GM12872 (cell line): ENCODE data around the gene EPB41.

Experiments
- CTCF ChIP-seq: IDR thresholded peaks from 3 replicates; pipeline ENCODE4 v1.5.1; 2011; ENCODE audit warnings: low read depth, mild to moderate bottlenecking, low read length, moderate library complexity; ENCODE audit not compliant: insufficient read depth

Gene EPB41

DNA sequence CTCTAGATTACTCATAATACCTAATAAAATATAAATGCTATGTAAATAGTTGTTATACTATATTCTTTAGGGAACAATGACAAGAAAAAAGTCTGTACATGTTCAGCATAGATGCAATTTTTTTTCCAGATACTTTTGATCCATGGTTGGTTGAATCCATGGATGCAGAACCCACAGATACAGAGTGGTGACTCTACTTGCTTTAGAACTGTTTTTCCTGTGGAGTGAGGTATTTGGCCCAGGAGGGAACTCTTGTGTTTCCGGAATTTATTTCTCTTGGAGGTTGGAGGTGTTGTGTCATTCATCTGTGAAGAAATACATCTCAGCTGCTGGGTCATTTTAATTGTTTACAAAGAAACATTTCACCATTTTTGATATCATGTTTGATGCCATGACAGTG is 180.6 kb downstream of the EPB41 start:
- TF ChIP-seq CTCF, result no peak

- no peak for TF ChIP-seq CTCF
Measured at GRCh38 chr1:29096231-29096886, 182.0 kb downstream of the EPB41 start.

- TF ChIP-seq CTCF, result no peak
Measured at GRCh38 chr1:29099286-29099685, 184.9 kb downstream of the EPB41 start.

DNA sequence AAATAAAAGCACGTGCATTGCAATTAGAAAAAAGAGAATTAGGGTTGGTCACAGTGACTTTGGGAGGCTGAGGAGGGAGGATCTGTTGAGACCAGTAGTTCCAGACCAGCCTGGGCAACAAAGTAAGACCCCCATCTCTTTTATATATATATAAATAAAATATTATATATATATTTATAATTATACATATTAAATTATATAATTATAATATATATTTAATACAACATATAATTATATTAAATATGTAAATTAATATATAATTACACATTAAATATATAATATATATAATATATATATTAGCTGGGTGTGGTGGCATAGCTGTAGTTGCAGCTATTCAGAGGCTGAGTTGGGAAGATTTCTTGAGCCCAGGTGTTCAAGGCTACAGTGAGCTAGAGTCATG is 186.1 kb downstream of the EPB41 start:
- no peak for TF ChIP-seq CTCF

GRCh38 chr1:29105822-29106221 is 191.5 kb downstream of the EPB41 start:
- no peak for TF ChIP-seq CTCF

GRCh38 chr1:29112705-29113412 is 198.5 kb downstream of the EPB41 start:
- TF ChIP-seq CTCF, result no peak

GRCh38 chr1:29113413-29114117 is 199.2 kb downstream of the EPB41 start:
- TF ChIP-seq CTCF, result no peak
